Endothelial cell (in vitro differentiated cells): ENCODE measurements around the gene FARP2. TPM values are rescaled to one million over a fixed set of nuclear protein-coding genes. Genes with fewer than 3 reads are reported as not detected.
"Not testable (repeated sequence)": the region's sequence is repeated elsewhere in the genome, so short reads cannot be mapped to it uniquely, and the experiment has no call there.

Experiments used
- DNase-seq: peaks from one replicate; pipeline ENCODE4 v3.0.0; 2021; ENCODE audit warnings: low spot score
- H3K27ac Mint-ChIP-seq: one replicate; pipeline ENCODE4 v1.8.0; 2021; ENCODE audit warnings: mixed read lengths, inconsistent platforms; ENCODE audit not compliant: unreplicated experiment
- H3K27me3 Mint-ChIP-seq: one replicate; pipeline ENCODE4 v1.8.0; 2021; ENCODE audit warnings: mild to moderate bottlenecking, moderate library complexity, mixed read lengths, inconsistent platforms; ENCODE audit not compliant: unreplicated experiment
- H3K36me3 Mint-ChIP-seq: one replicate; pipeline ENCODE4 v1.8.0; 2021; ENCODE audit warnings: mild to moderate bottlenecking, low read depth, mixed read lengths, inconsistent platforms; ENCODE audit not compliant: unreplicated experiment
- H3K4me1 Mint-ChIP-seq: one replicate; pipeline ENCODE4 v1.8.0; 2021; ENCODE audit warnings: mild to moderate bottlenecking, mixed read lengths, inconsistent platforms; ENCODE audit not compliant: unreplicated experiment
- H3K4me3 Mint-ChIP-seq: one replicate; pipeline ENCODE4 v1.8.0; 2021; ENCODE audit warnings: mild to moderate bottlenecking, mixed read lengths, inconsistent platforms; ENCODE audit not compliant: unreplicated experiment
- H3K9me3 Mint-ChIP-seq: one replicate; pipeline ENCODE4 v1.8.0; 2021; ENCODE audit warnings: mixed read lengths, inconsistent platforms; ENCODE audit not compliant: unreplicated experiment
- total RNA-seq: library from RNA; stranded (reverse); fragmentation: NEBNext Ultra II Directional; extraction: Animal tissue kit (Norgen Biotek cat#: 25700); gene quantifications from one replicate; pipeline ENCODE4 v1.2.1, GENCODE V29; 2021; ENCODE audit not compliant: unreplicated experiment
- TF ChIP-seq, protein P1 (sequence below): fragments of 200-600 bp; sonication (generic); IDR thresholded peaks from one replicate; pipeline ENCODE4 v1.5.0; 2021; ENCODE audit warnings: antibody characterized with exemption; ENCODE audit not compliant: unreplicated experiment

FARP2 gene
- total RNA-seq, 1 donor from 2014 or later, result 19.1 TPM

GRCh38 chr2:241412144-241412543 lies 56.1 kb downstream of the FARP2 start:
- H3K4me3 Mint-ChIP-seq, result peak overlapping the region; percentile 37

GRCh38 chr2:241413501-241413900 lies 57.4 kb downstream of the FARP2 start:
- not testable (repeated sequence) for H3K4me1 Mint-ChIP-seq, DNase-seq, H3K4me3 Mint-ChIP-seq, H3K27me3 Mint-ChIP-seq, H3K9me3 Mint-ChIP-seq, H3K27ac Mint-ChIP-seq
- peaks cover 42% of the 10 kb centered on the region for H3K36me3 Mint-ChIP-seq

More at GRCh38 chr2:241412144-241412543, 56.1 kb downstream of the FARP2 start:
- peaks cover 37% of the 10 kb centered on the region for H3K36me3 Mint-ChIP-seq
- H3K9me3 Mint-ChIP-seq, result no peaks in the 10 kb centered on the region
- H3K27me3 Mint-ChIP-seq, result peaks cover 5% of the 10 kb centered on the region
- no peak for DNase-seq
- TF ChIP-seq, protein P1, sequence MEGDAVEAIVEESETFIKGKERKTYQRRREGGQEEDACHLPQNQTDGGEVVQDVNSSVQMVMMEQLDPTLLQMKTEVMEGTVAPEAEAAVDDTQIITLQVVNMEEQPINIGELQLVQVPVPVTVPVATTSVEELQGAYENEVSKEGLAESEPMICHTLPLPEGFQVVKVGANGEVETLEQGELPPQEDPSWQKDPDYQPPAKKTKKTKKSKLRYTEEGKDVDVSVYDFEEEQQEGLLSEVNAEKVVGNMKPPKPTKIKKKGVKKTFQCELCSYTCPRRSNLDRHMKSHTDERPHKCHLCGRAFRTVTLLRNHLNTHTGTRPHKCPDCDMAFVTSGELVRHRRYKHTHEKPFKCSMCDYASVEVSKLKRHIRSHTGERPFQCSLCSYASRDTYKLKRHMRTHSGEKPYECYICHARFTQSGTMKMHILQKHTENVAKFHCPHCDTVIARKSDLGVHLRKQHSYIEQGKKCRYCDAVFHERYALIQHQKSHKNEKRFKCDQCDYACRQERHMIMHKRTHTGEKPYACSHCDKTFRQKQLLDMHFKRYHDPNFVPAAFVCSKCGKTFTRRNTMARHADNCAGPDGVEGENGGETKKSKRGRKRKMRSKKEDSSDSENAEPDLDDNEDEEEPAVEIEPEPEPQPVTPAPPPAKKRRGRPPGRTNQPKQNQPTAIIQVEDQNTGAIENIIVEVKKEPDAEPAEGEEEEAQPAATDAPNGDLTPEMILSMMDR, result no peak
- H3K27ac Mint-ChIP-seq, result no peak overlapping the region
- H3K4me1 Mint-ChIP-seq, result peaks cover 4% of the 10 kb centered on the region

DNA sequence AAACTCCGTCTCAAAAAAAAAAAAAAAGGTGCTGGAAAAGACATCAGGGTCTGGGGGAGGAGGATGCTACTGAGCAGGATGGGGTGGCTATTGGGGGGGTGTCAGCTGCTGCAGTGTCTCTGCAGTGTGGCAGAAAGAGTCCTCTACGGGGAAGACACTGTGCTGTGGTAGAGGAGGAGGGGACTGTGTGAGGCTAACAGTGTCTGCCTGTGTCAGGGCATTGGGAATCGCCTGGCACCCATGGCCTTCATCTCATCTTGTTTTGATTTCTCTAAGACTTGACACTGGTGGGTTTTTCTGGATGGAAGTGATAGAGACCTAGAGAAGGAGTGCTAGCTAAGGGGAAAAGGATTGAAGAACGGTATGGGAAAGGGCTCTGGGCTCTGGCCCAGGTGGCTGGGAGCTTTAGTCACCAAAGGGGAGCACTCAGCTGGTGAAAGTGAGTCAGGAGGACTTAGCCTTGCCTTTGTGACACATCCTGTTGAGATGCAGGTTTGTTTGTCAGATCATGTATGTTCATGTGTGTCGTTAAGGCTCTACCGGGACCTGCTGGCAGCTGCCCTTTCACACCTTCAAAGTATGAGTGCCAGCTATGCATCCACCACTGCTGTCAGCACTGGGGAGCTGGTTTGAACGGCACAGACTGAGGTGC lies 58.0 kb downstream of the FARP2 start:
- Mint-ChIP-seq H3K27ac (no peak overlapping the region), H3K4me1 (peaks cover 4% of the 10 kb centered on the region)
- TF ChIP-seq, protein P1, result no peak

GRCh38 chr2:241415196-241415595 lies 59.1 kb downstream of the FARP2 start:
- H3K4me1 Mint-ChIP-seq, result peaks cover 4% of the 10 kb centered on the region
- no peaks in the 10 kb centered on the region for H3K9me3 Mint-ChIP-seq
- H3K27me3 Mint-ChIP-seq, result peaks cover 5% of the 10 kb centered on the region
- no peak overlapping the region for H3K27ac Mint-ChIP-seq
- no peak for DNase-seq
- TF ChIP-seq, protein P1, result no peak
- H3K4me3 Mint-ChIP-seq, result no peak overlapping the region
- peaks cover 42% of the 10 kb centered on the region for H3K36me3 Mint-ChIP-seq

More for the DNA sequence above, 58.0 kb downstream of the FARP2 start:
- H3K36me3 Mint-ChIP-seq, result peaks cover 42% of the 10 kb centered on the region
- no peak overlapping the region for H3K4me3 Mint-ChIP-seq
- DNase-seq, result no peak
- peaks cover 5% of the 10 kb centered on the region for H3K27me3 Mint-ChIP-seq
- H3K9me3 Mint-ChIP-seq, result no peaks in the 10 kb centered on the region

DNA sequence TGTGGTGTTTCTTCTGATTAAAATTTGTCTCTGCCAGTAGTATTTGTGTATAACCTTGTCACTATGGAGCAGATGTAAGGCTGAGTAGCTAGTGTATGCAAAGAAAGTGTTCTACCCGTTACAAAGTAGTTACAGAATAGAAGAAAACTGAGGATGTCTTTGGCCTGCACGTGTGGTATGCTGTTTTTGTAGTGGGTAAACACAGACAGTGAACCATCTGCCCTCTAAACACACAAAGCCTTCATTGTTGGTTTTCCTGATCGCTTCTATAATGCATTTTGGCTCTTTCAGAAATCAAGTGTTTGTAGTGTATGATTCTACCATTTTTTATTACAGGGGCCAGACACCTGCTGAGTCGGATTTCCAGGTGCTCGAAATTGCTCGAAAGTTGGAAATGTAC lies 61.5 kb downstream of the FARP2 start:
- peaks cover 4% of the 10 kb centered on the region for H3K4me1 Mint-ChIP-seq
- H3K27ac Mint-ChIP-seq, result no peak overlapping the region
- no peak overlapping the region for H3K4me3 Mint-ChIP-seq
- H3K27me3 Mint-ChIP-seq, result peaks cover 1% of the 10 kb centered on the region
- peaks cover 39% of the 10 kb centered on the region for H3K36me3 Mint-ChIP-seq
- no peak for DNase-seq
- H3K9me3 Mint-ChIP-seq, result no peaks in the 10 kb centered on the region
- TF ChIP-seq, protein P1, result no peak
